ENCODE data around the gene TMPRSS9.

DNA sequence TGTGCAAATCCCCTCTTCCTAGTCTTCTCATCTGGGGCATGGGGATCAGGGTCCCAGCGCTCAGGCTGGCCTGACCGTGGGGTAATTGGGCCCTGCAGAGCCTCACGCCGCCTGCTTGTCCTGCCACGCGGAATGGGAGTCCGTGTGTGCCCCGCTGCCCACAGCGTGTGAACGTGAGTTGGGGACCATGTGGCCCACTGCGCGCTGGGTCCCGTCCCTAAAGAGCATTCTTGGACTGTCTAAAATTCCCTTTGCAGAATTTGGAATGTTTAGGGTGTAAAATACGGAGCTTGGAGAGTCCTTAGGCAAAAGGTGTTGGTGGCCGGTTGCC is 2.9 kb downstream of the TMPRSS9 start:
- no peak for TF ChIP-seq POLR2A (IDR thresholded peaks at IDR 0.05)
- TF ChIP-seq, protein P1, sequence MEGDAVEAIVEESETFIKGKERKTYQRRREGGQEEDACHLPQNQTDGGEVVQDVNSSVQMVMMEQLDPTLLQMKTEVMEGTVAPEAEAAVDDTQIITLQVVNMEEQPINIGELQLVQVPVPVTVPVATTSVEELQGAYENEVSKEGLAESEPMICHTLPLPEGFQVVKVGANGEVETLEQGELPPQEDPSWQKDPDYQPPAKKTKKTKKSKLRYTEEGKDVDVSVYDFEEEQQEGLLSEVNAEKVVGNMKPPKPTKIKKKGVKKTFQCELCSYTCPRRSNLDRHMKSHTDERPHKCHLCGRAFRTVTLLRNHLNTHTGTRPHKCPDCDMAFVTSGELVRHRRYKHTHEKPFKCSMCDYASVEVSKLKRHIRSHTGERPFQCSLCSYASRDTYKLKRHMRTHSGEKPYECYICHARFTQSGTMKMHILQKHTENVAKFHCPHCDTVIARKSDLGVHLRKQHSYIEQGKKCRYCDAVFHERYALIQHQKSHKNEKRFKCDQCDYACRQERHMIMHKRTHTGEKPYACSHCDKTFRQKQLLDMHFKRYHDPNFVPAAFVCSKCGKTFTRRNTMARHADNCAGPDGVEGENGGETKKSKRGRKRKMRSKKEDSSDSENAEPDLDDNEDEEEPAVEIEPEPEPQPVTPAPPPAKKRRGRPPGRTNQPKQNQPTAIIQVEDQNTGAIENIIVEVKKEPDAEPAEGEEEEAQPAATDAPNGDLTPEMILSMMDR (IDR thresholded peaks at IDR 0.05): no peak
- no peak for TF ChIP-seq EP300 (IDR thresholded peaks at IDR 0.05)
